HAP-1 (cell line): ENCODE measurements around the gene TPBGL.

ENCODE experiments used
- DNase-seq, 2 experiments: peaks; one replicate each; pipeline ENCODE4 v3.0.0-alpha.2; 2016 to 2020; ENCODE audit warnings: low spot score in 2 of 2
- H3K27me3 ChIP-seq: fragments of 250-450 bp; sonication (Bioruptor Pico); 2 replicates; pipeline ENCODE4 v1.5.1; 2020; ENCODE audit warnings: low read depth, mild to moderate bottlenecking, moderate library complexity
- H3K36me3 ChIP-seq: fragments of 250-450 bp; sonication (Bioruptor Pico); replicated peaks from 2 replicates; pipeline ENCODE4 v1.5.1; 2020; ENCODE audit warnings: mild to moderate bottlenecking
- H3K4me1 ChIP-seq: fragments of 250-450 bp; sonication (Bioruptor Pico); 2 replicates; pipeline ENCODE4 v1.5.1; 2020; ENCODE audit warnings: mild to moderate bottlenecking
- H3K4me3 ChIP-seq: fragments of 250-450 bp; sonication (Bioruptor Pico); 2 replicates; pipeline ENCODE4 v1.5.1; 2020; ENCODE audit warnings: mild to moderate bottlenecking, moderate library complexity
- H3K9me3 ChIP-seq: fragments of 250-450 bp; sonication (Bioruptor Pico); 2 replicates; pipeline ENCODE4 v1.5.1; 2020; ENCODE audit warnings: mild to moderate bottlenecking, moderate library complexity
- in situ Hi-C: fragments of 300-500 bp; cut with MboI; formaldehyde crosslinking; loops from 3 replicates; pipeline ENCODE4 v1.14.3; 2020; ENCODE audit warnings: low sequenced_read_pairs, inconsistent platforms, mixed read lengths

Gene TPBGL

GRCh38 chr11:75230621-75231020 lies 10.0 kb upstream of the TPBGL start:
- in situ Hi-C loops = no loop called here
- no peaks in the 10 kb centered on the region for H3K4me1 ChIP-seq

GRCh38 chr11:75233754-75234172 lies 6.8 kb upstream of the TPBGL start:
- H3K9me3 ChIP-seq = no peaks in the 10 kb centered on the region
- no peaks in the 10 kb centered on the region for H3K36me3 ChIP-seq
- no peak overlapping the region for H3K4me3 ChIP-seq
- H3K27me3 ChIP-seq = no peaks in the 10 kb centered on the region
- peak; percentile 40 to 77 for DNase-seq
- in situ Hi-C loops = no loop called here
- no peaks in the 10 kb centered on the region for H3K4me1 ChIP-seq

More at GRCh38 chr11:75230621-75231020, 10.0 kb upstream of the TPBGL start:
- Histone ChIP-seq H3K9me3 (no peaks in the 10 kb centered on the region), H3K4me3 (no peak overlapping the region), H3K36me3 (no peaks in the 10 kb centered on the region), H3K27me3 (no peaks in the 10 kb centered on the region)
- DNase-seq = no peak

GRCh38 chr11:75236062-75236461 lies 4.5 kb upstream of the TPBGL start:
- no peaks in the 10 kb centered on the region for H3K4me1 ChIP-seq
- H3K36me3 ChIP-seq = no peaks in the 10 kb centered on the region
- no peak overlapping the region for H3K4me3 ChIP-seq
- H3K27me3 ChIP-seq = peaks cover 12% of the 10 kb centered on the region
- no peaks in the 10 kb centered on the region for H3K9me3 ChIP-seq
- in situ Hi-C loops = no loop called here
- DNase-seq = no peak

- in situ Hi-C loops = no loop called here
- DNase-seq = no peak
Observed at GRCh38 chr11:75237050-75237449, 3.5 kb upstream of the TPBGL start.

GRCh38 chr11:75238595-75239440 lies 1.8 kb upstream of the TPBGL start:
- Histone ChIP-seq H3K4me3 (no peak overlapping the region), H3K4me1 (no peaks in the 10 kb centered on the region), H3K27me3 (peaks cover 15% of the 10 kb centered on the region), H3K9me3 (no peaks in the 10 kb centered on the region), H3K36me3 (no peaks in the 10 kb centered on the region)
- DNase-seq = no peak
- in situ Hi-C loops = no loop called here

More at GRCh38 chr11:75237050-75237449, 3.5 kb upstream of the TPBGL start:
- H3K4me3 ChIP-seq = no peak overlapping the region
- H3K9me3 ChIP-seq = no peaks in the 10 kb centered on the region
- H3K4me1 ChIP-seq = no peaks in the 10 kb centered on the region
- no peaks in the 10 kb centered on the region for H3K36me3 ChIP-seq
- peaks cover 12% of the 10 kb centered on the region for H3K27me3 ChIP-seq

GRCh38 chr11:75239531-75240290 lies 863 bp upstream of the TPBGL start:
- in situ Hi-C loops = no loop called here
- Histone ChIP-seq H3K9me3 (no peaks in the 10 kb centered on the region), H3K36me3 (no peaks in the 10 kb centered on the region), H3K4me3 (no peak overlapping the region), H3K4me1 (no peaks in the 10 kb centered on the region), H3K27me3 (peaks cover 15% of the 10 kb centered on the region)
- DNase-seq = no peak

GRCh38 chr11:75241036-75241905 lies 697 bp downstream of the TPBGL start:
- Histone ChIP-seq H3K9me3 (no peaks in the 10 kb centered on the region), H3K4me3 (peak overlapping the region; percentile 34), H3K4me1 (no peaks in the 10 kb centered on the region), H3K27me3 (peaks cover 15% of the 10 kb centered on the region), H3K36me3 (no peaks in the 10 kb centered on the region)
- peak; percentile 69 to 87 for DNase-seq
- in situ Hi-C loops = no loop called here

GRCh38 chr11:75241906-75242644 lies 1.5 kb downstream of the TPBGL start:
- peak overlapping the region; percentile 34 for H3K4me3 ChIP-seq
- no peak for DNase-seq
- peaks cover 15% of the 10 kb centered on the region for H3K27me3 ChIP-seq
- no peaks in the 10 kb centered on the region for H3K9me3 ChIP-seq
- in situ Hi-C loops = no loop called here
- no peaks in the 10 kb centered on the region for H3K4me1 ChIP-seq
- H3K36me3 ChIP-seq = no peaks in the 10 kb centered on the region

GRCh38 chr11:75242722-75243600 lies 2.4 kb downstream of the TPBGL start:
- H3K4me1 ChIP-seq = no peaks in the 10 kb centered on the region
- no peak overlapping the region for H3K4me3 ChIP-seq
- H3K9me3 ChIP-seq = no peaks in the 10 kb centered on the region
- no peak for DNase-seq
- peaks cover 15% of the 10 kb centered on the region for H3K27me3 ChIP-seq
- in situ Hi-C loops = no loop called here
- no peaks in the 10 kb centered on the region for H3K36me3 ChIP-seq

GRCh38 chr11:75244052-75244814 lies 3.7 kb downstream of the TPBGL start:
- no peaks in the 10 kb centered on the region for H3K36me3 ChIP-seq
- no peaks in the 10 kb centered on the region for H3K4me1 ChIP-seq
- no peak for DNase-seq
- in situ Hi-C loops = no loop called here
- H3K27me3 ChIP-seq = peaks cover 15% of the 10 kb centered on the region
- no peak overlapping the region for H3K4me3 ChIP-seq
- no peaks in the 10 kb centered on the region for H3K9me3 ChIP-seq

GRCh38 chr11:75245356-75246005 lies 4.9 kb downstream of the TPBGL start:
- Histone ChIP-seq H3K4me3 (no peak overlapping the region), H3K9me3 (no peaks in the 10 kb centered on the region), H3K36me3 (no peaks in the 10 kb centered on the region), H3K4me1 (no peaks in the 10 kb centered on the region), H3K27me3 (peaks cover 6% of the 10 kb centered on the region)
- in situ Hi-C loops = loop anchor here (5.0 kb wide), 2 partner anchors 98 to 223 kb away; no protein-coding TSS in a partner anchor
- no peak for DNase-seq
